HG02943 (cell line): ENCODE results near the gene NOC3L.
"Not testable (repeated sequence)": the region's sequence is repeated elsewhere in the genome, so short reads cannot be mapped to it uniquely, and the experiment has no call there.

ENCODE experiments used
- ATAC-seq: cut with Tn5 transposase; IDR thresholded peaks from one replicate; pipeline ENCODE4 v1.9.1; 2021; ENCODE audit warnings: mild to moderate bottlenecking, low read depth, moderate library complexity; ENCODE audit not compliant: unreplicated experiment

Gene NOC3L

GRCh38 chr10:94363251-94363565 is 469 bp upstream of the NOC3L start:
- peak; percentile 15 for ATAC-seq

GRCh38 chr10:94361171-94361794 is 1.5 kb downstream of the NOC3L start:
- ATAC-seq = no peak

GRCh38 chr10:94358480-94358879 is 4.3 kb downstream of the NOC3L start:
- ATAC-seq = no peak

- ATAC-seq = no peak
These were observed 5.5 kb downstream of the NOC3L start for GRCh38 chr10:94357193-94357592.

- ATAC-seq = no peak
These were observed 6.9 kb downstream of the NOC3L start for GRCh38 chr10:94355841-94356240.

- ATAC-seq = no peak
These were observed 9.4 kb downstream of the NOC3L start for GRCh38 chr10:94353336-94353735.

- ATAC-seq = no peak
These were observed 11.7 kb downstream of the NOC3L start for GRCh38 chr10:94351089-94351488.

GRCh38 chr10:94350500-94350899 is 12.2 kb downstream of the NOC3L start:
- ATAC-seq = not testable (repeated sequence)

GRCh38 chr10:94349327-94349726 is 13.4 kb downstream of the NOC3L start:
- no peak for ATAC-seq

GRCh38 chr10:94344522-94345122 is 18.1 kb downstream of the NOC3L start:
- peak; percentile 98 for ATAC-seq

GRCh38 chr10:94343151-94343550 is 19.6 kb downstream of the NOC3L start:
- ATAC-seq = no peak

GRCh38 chr10:94334857-94335256 is 27.9 kb downstream of the NOC3L start:
- ATAC-seq = no peak

- no peak for ATAC-seq
These were observed 29.7 kb downstream of the NOC3L start for GRCh38 chr10:94333051-94333450.

GRCh38 chr10:94328613-94329012 is 34.1 kb downstream of the NOC3L start:
- ATAC-seq = no peak

GRCh38 chr10:94327649-94328048 is 35.1 kb downstream of the NOC3L start:
- no peak for ATAC-seq

- no peak for ATAC-seq
These were observed 38.0 kb downstream of the NOC3L start for GRCh38 chr10:94324609-94325233.

- ATAC-seq = no peak
These were observed 42.3 kb downstream of the NOC3L start for GRCh38 chr10:94320285-94320914.

GRCh38 chr10:94316560-94316959 is 46.2 kb downstream of the NOC3L start:
- no peak for ATAC-seq

- ATAC-seq = no peak
These were observed 46.7 kb downstream of the NOC3L start for GRCh38 chr10:94315975-94316464.

- no peak for ATAC-seq
These were observed 47.7 kb downstream of the NOC3L start for GRCh38 chr10:94315024-94315451.

GRCh38 chr10:94310369-94310768 is 52.4 kb downstream of the NOC3L start:
- no peak for ATAC-seq
